IMR-90 (cell line): ENCODE data around the gene GAREM1. TPM values are rescaled to one million over a fixed set of nuclear protein-coding genes. Genes with fewer than 3 reads are reported as not detected.

Experiments used
- ATAC-seq: fragments of 200-7000 bp; cut with Tn5 transposase; 2 replicates; pipeline ENCODE4 v1.9.1; 2020; ENCODE audit warnings: low read depth, mild to moderate bottlenecking, moderate library complexity
- BruUV-seq: library from RNA; stranded (reverse); fragments of 400-500 nt; replicated peaks from 2 replicates; lab custom pipeline; 2021; lab: Mats Ljungman, UMichigan
- CTCF ChIA-PET: fragments of 300-600 bp; formaldehyde crosslinking; extraction: SDS; loops from one replicate; lab custom pipeline; 2021; ENCODE audit warnings: antibody characterized with exemption; lab: Yijun Ruan, JAX
- POLR2A ChIA-PET: fragments of 300-600 bp; sonication (Branson Sonifier 250); formaldehyde crosslinking; loops from one replicate; lab custom pipeline; 2022; ENCODE audit warnings: antibody characterized with exemption; ENCODE audit not compliant: unreplicated experiment; lab: Charles Lee
- DNase-seq: peaks from one replicate; pipeline ENCODE4 v3.0.0; 2013
- H2AFZ ChIP-seq: replicated peaks from 2 replicates; pipeline ENCODE3; 2013; ENCODE audit warnings: low read length, mild to moderate bottlenecking; ENCODE audit not compliant: poor library complexity
- H2AK5ac ChIP-seq: 2 replicates; pipeline ENCODE4 v1.6.1; 2013; ENCODE audit warnings: low read depth, low read length, inconsistent platforms
- H2AK9ac ChIP-seq: replicated peaks from 2 replicates; pipeline ENCODE3; 2013; ENCODE audit warnings: mild to moderate bottlenecking, low read depth, low read length, moderate library complexity; ENCODE audit not compliant: poor library complexity
- H2BK120ac ChIP-seq: 2 replicates; pipeline ENCODE4 v1.6.1; 2013; ENCODE audit warnings: low read depth, low read length, inconsistent platforms
- H2BK15ac ChIP-seq: 3 replicates; pipeline ENCODE4 v1.6.1; 2013; ENCODE audit warnings: low read depth, low read length, inconsistent platforms
- H2BK20ac ChIP-seq: 2 replicates; pipeline ENCODE4 v1.6.1; 2013; ENCODE audit warnings: low read depth, mild to moderate bottlenecking, inconsistent platforms, low read length, moderate library complexity
- H2BK5ac ChIP-seq: 2 replicates; pipeline ENCODE4 v1.6.1; 2013; ENCODE audit warnings: mild to moderate bottlenecking, low read depth, low read length, inconsistent platforms; ENCODE audit not compliant: poor library complexity, severe bottlenecking
- H3K14ac ChIP-seq: replicated peaks from 2 replicates; pipeline ENCODE4 v1.6.1; 2013; ENCODE audit warnings: low read depth, low read length, inconsistent platforms
- H3K18ac ChIP-seq: 2 replicates; pipeline ENCODE4 v1.6.1; 2013; ENCODE audit warnings: low read depth, low read length, control low read depth
- H3K23ac ChIP-seq: 2 replicates; pipeline ENCODE4 v1.6.1; 2013; ENCODE audit warnings: low read depth, low read length, inconsistent platforms
- H3K27ac ChIP-seq: 2 replicates; pipeline ENCODE4 v1.5.1; 2013; ENCODE audit warnings: mild to moderate bottlenecking, control low read depth, low read length; ENCODE audit not compliant: insufficient read depth
- H3K27me3 ChIP-seq: 2 replicates; pipeline ENCODE4 v1.6.1; 2013; ENCODE audit warnings: low read length; ENCODE audit not compliant: control insufficient read depth, insufficient read depth
- H3K36me3 ChIP-seq: 2 replicates; pipeline ENCODE4 v1.6.1; 2013; ENCODE audit warnings: low read length, mixed read lengths; ENCODE audit not compliant: control insufficient read depth, insufficient read depth
- H3K4ac ChIP-seq: 2 replicates; pipeline ENCODE4 v1.6.1; 2013; ENCODE audit warnings: low read depth, low read length, inconsistent platforms
- H3K4me1 ChIP-seq: 2 replicates; pipeline ENCODE4 v1.6.1; 2013; ENCODE audit warnings: low read length, mixed read lengths; ENCODE audit not compliant: control insufficient read depth, insufficient read depth
- H3K4me2 ChIP-seq: 2 replicates; pipeline ENCODE4 v1.6.1; 2013; ENCODE audit warnings: low read depth, mild to moderate bottlenecking, control low read depth, low read length, moderate library complexity
- H3K4me3 ChIP-seq: 2 replicates; pipeline ENCODE4 v1.5.1; 2013; ENCODE audit warnings: low read depth, mild to moderate bottlenecking, control low read depth, low read length, moderate library complexity; ENCODE audit not compliant: insufficient read depth
- H3K56ac ChIP-seq: 2 replicates; pipeline ENCODE4 v1.6.1; 2013; ENCODE audit warnings: low read length, inconsistent platforms; ENCODE audit not compliant: insufficient read depth; ENCODE audit errors: extremely low read depth
- H3K79me1 ChIP-seq, 2 experiments: 2 replicates each; pipeline ENCODE4 v1.6.1; 2013; ENCODE audit warnings: low read length in 2 of 2, inconsistent platforms in 1 of 2, low read depth in 1 of 2
- H3K9ac ChIP-seq: 2 replicates; pipeline ENCODE4 v1.6.1; 2013; ENCODE audit warnings: low read depth, low read length, control low read depth
- H3K9me1 ChIP-seq: 2 replicates; pipeline ENCODE4 v1.6.1; 2013; ENCODE audit warnings: low read length, inconsistent platforms; ENCODE audit not compliant: insufficient read depth
- H3K9me3 ChIP-seq: 2 replicates; pipeline ENCODE4 v1.6.1; 2013; ENCODE audit warnings: low read length; ENCODE audit not compliant: control insufficient read depth, insufficient read depth
- H4K20me1 ChIP-seq: 2 replicates; pipeline ENCODE4 v1.6.1; 2013; ENCODE audit warnings: low read length, inconsistent platforms; ENCODE audit not compliant: insufficient read depth
- H4K5ac ChIP-seq: 2 replicates; pipeline ENCODE4 v1.6.1; 2013; ENCODE audit warnings: mild to moderate bottlenecking, low read depth, low read length, control low read depth
- H4K8ac ChIP-seq, 2 experiments: 2 replicates each; pipeline ENCODE4 v1.6.1; 2013; ENCODE audit warnings: low read depth in 2 of 2, low read length in 2 of 2, control low read depth in 1 of 2, inconsistent platforms in 1 of 2
- H4K91ac ChIP-seq: 2 replicates; pipeline ENCODE4 v1.6.1; 2013; ENCODE audit warnings: low read depth, low read length, inconsistent platforms; ENCODE audit not compliant: insufficient read depth
- CHD1 ChIP-seq: IDR thresholded peaks from 2 replicates; pipeline ENCODE4 v1.6.1; 2012; ENCODE audit warnings: low read depth, low read length, improper control_type of control experiment
- WGBS, 2 experiments: methylation state at CpG; one replicate each; pipeline versions ENCODE4 v1.1.5 to v1.1.7; 2013; ENCODE audit warnings: missing lambda C conversion rate in 2 of 2; ENCODE audit not compliant: insufficient read length in 1 of 2; ENCODE audit errors: extremely low coverage in 2 of 2; 5-methylcytosine and 5-hydroxymethylcytosine counted together
- dilution Hi-C: fragments of 300-500 bp; cut with HindIII; formaldehyde crosslinking; loops from one replicate; pipeline ENCODE4 v1.14.3; 2018; ENCODE audit warnings: low sequenced_read_pairs; ENCODE audit not compliant: unreplicated experiment
- in situ Hi-C: fragments of 300-500 bp; cut with MboI; formaldehyde crosslinking; loops from 3 replicates; pipeline ENCODE4 v1.14.3; 2019; ENCODE audit warnings: low sequenced_read_pairs, inconsistent platforms, mixed read lengths
- intact Hi-C: fragments of 100-400 bp; cut with micrococcal nuclease; formaldehyde crosslinking; loops from 2 replicates; pipeline ENCODE4 v1.10.0; 2022
- polyA plus RNA-seq, 3 experiments: library from polyadenylated mRNA; depleted of rRNA; stranded (reverse); fragments of >200 nt; gene quantifications; 2 replicates each; pipeline ENCODE4 v1.2.3, GENCODE V29; 2012; ENCODE audit warnings: low replicate concordance in 1 of 3
- total RNA-seq: library from RNA; depleted of rRNA; stranded (reverse); fragments of >200 nt; gene quantifications from 2 replicates; pipeline ENCODE4 v1.2.3, GENCODE V29; 2012

The GAREM1 gene
- total and polyA plus RNA-seq, 2 of the 4 experiments (the other 2 are of a cell fraction), result 1.4 to 2.3 TPM

DNA sequence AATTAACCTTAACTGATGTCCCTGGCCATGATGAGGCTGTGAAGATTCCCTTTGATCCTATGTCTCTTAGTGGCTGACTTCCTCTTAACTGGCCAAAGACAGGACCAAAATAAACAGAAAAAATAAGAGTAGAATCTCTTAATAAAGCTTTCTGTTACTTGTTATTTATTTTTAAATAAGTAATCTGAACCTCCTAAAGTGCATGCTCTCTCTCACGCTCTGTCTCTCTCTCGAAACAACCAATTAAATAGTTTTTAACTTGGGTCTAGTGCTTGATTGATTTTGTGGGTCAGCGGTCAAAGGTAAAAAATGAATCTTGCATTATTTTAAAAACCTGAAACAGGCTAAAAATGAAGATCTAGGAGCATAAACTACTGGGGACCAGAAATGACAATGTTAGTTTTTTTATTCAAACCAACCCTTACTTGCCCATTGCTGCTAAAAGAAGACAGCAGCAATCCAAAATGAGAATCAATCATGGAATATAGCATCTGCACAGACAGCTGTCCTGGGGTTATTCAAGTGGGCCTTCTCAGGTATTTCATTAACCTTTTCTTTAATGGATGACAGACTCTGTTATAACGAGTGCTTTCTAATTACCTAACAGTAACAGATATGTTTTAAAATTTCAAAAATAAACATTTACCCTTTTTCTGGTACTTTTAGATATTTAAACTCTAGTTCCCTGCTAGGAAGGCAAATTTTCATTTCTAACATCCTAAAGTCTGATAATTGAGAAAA lies 11.2 kb downstream of the GAREM1 start:
- Histone ChIP-seq H3K56ac (no peak overlapping the region), H3K9me1 (no peaks in the 10 kb centered on the region; the same call in 1 of the 2 replicates), H3K79me1 (no peaks in the 10 kb centered on the region), H3K36me3 (no peaks in the 10 kb centered on the region), H3K18ac (no peak overlapping the region), H2BK120ac (no peak overlapping the region), H3K14ac (no peak overlapping the region), H4K5ac (no peak overlapping the region), H2AK5ac (no peak overlapping the region), H3K9me3 (no peaks in the 10 kb centered on the region), H3K4me2 (no peak overlapping the region), H3K23ac (no peak overlapping the region), H2AFZ (no peak overlapping the region), H4K8ac (no peak overlapping the region), H3K27ac (no peak overlapping the region), H3K27me3 (no peaks in the 10 kb centered on the region), H2BK15ac (no peak overlapping the region), H2BK20ac (no peak overlapping the region), H4K20me1 (no peaks in the 10 kb centered on the region), H3K4me3 (no peak overlapping the region), H3K9ac (no peak overlapping the region), H3K4ac (no peak overlapping the region), H2BK5ac (no peak overlapping the region), H2AK9ac (no peak overlapping the region), H3K4me1 (no peaks in the 10 kb centered on the region), H4K91ac (no peak overlapping the region)
- CTCF ChIA-PET, result interaction anchor here (0.6 to 1.4 kb wide), 2 partner anchors 11 to 23 kb away, joined by 4 to 5 read pairs; partner anchors contain the start of gene GAREM1
- TF ChIP-seq CHD1, result no peak
- BruUV-seq, result no TSS peak
- in situ Hi-C loops, result no loop called here
- intact Hi-C loops, result no loop called here
- DNase-seq (no peak), ATAC-seq (no peak)
- POLR2A ChIA-PET, result no interaction called here
- dilution Hi-C loops, result loop anchor here (25.0 kb wide), 1 partner anchor 172 kb away; no protein-coding TSS in a partner anchor
- no CpG with 5 or more reads among the region's 4 CpGs for WGBS, 2 experiments
